Stimulated activated naive CD8-positive, alpha-beta T cell treated with anti-CD3 and anti-CD28 coated beads, Interleukin-15, Interleukin-2, amounts not matched to agents 100 U/mL and 50 U/mL, for 24 hours (primary cell): Measurements from ENCODE around the gene FKBP1A.
A peak's percentile ranks its signal among the peaks of the same experiment; 100 is the strongest.
"Not testable (repeated sequence)": the region's sequence is repeated elsewhere in the genome, so short reads cannot be mapped to it uniquely, and the experiment has no call there.

Experiments used
- ATAC-seq: fragments of 150-1000 bp; cut with Tn5 transposase; one replicate; pipeline ENCODE4 v1.10.0; 2021
- DNase-seq: peaks from one replicate; pipeline ENCODE4 v3.0.0; 2021

Gene FKBP1A

DNA sequence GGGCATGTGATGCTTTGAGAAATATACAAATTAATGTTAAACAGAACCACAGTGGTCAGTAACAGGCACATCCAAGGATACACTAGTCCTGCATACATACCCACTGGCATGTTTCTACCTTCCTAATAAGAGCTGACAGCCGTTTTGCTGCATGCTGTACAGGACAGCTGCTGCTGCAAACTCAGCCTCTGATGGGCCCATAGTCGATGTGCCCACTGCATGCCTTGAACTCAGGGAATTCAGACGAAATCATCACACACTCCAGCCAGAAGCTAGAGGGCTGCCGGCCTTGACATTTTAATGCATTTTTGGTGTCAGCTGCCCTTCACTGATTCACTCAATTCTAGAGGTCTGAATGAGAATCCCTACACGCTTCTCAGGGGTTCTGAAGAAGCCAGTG lies 29.3 kb downstream of the FKBP1A start:
- DNase-seq (no peak), ATAC-seq (no peak)

DNA sequence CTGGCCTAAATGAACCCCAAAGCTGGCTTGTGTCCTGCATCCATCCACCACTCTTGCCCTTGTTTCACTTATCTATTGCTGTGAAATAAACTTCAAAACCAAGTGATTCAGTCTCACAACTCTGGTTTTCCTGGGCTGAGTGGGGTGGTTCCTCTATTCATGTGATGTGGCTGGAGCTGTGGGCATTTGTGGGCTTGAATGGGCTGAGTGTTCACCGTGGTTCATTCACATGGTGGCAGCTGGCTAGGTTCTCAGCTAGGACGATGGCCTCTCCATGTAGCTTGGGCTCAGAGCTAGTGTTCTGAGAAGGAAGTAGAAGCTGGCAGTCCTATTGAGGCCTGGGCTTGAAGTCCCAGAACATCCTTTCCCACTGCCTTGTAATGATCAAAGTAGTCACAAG lies 30.4 kb downstream of the FKBP1A start:
- ATAC-seq: no peak
- no peak for DNase-seq

DNA sequence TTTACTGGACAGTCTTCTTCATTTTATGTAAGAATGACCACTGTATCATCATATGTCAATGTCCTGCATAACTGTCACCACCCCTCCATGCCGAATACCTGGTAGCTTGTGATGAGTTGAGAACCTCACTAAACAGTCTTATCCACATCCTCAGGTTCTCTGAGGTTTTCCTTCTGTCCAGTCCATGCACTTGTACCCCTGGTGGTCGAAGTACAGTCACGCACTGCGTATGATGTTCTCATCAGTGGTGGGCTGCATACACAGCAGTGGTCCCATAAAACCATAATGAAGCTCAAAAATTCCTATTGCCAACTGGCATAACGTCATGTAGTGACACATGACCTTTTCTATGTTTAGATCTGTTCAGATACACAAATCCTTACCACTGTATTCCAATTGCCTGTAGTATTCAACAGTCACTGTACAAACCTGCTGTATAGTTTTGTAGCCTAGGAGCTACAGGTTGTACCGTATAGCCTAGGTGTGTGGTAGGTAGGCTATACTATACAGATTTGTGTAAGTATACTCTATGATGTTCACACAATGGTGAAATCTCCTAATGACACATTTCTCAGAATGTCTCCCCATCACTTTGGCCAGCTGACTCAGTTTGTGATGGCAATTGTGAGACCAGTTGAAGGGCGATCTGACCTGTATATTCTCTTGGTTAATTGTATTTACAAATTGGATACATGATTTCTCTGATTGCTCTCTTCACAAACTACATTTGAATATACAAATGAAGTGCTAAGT lies 32.6 kb downstream of the FKBP1A start:
- DNase-seq (no peak), ATAC-seq (no peak)

DNA sequence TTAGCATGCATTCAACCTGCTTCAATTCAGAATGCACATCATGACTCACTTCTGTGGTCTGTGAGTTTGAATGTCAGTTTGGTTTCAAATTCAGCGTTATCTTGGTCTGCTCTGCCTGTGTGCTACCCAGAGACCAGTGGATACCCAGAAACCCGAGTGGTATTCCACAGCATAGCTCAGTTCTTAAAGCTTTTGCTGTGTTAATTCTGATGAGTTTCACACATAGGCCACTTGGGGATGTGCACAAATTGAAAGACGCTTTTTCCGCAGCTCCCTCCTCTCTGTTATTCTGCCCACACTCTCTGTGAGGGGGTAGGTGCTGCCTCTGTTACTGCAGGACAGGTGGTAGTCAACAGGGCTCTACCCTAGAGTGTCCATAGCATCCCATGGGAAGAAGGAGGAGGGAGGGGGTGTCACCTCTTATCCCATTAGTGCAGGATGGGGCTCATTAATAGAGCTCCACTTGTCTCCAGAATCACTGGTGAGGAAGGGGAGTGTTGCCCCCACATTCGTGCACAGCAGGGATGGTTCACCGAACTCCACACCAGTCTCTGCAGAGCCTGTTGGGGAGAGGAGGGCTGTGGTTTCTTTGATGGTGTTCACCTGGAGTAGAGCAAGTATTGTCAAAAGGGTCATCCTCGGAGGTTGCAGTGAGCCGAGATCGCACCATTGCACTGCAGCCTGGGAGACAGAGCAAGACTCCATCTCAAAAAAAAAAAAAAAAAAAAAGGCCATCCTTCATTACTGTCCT lies 34.8 kb downstream of the FKBP1A start:
- DNase-seq (peak; percentile 33), ATAC-seq (peak; percentile 97)

DNA sequence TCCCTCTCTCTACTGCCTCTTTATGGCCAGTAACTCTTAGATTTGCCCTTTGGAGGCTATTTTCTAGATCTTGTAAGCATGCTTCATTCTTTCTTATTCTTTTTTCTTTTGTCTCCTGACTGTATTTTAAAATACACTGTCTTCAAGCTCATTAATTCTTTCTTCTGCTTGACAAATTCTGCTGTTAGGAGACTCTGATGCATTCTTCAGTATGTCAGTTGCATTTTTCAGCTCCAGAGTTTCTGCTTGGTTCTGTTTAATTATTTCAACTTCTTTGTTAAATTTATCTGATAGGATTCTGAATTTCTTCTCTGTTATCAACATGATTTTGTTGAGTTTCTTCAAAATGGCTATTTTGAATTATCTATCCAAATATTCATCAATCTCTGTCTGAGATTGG lies 38.9 kb downstream of the FKBP1A start:
- DNase-seq (no peak), ATAC-seq (no peak)

DNA sequence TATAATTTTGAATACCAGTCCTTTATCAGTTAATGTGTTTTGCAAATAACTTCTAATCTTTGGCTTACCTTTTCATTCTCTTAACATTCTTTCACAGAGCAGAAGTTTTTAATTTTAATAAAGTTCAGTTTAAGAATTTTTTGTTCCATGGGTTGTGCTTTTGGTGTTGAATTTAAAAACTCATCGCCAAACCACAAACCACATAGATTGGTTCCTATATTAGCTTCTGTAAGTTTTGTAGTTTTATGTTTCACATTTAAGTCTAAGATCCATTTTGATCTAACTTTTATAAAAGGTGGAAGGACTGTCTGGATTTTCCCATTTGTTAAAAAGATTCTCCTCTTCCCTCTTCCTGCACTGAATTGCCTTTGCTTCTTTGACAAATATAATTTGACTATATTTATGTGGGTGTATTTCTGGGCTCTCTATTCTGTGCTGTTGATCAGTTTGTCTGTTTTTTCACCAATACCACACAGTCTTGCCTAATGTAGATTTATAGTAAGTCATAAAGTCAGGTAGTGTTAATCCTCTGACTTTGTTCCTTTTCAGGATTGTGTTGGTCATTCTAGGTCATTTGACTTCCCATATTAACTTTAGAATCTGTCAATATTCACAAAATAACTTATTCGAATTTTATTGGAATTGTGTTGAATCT lies 46.4 kb downstream of the FKBP1A start:
- DNase-seq (no peak), ATAC-seq (peak; percentile 52)

DNA sequence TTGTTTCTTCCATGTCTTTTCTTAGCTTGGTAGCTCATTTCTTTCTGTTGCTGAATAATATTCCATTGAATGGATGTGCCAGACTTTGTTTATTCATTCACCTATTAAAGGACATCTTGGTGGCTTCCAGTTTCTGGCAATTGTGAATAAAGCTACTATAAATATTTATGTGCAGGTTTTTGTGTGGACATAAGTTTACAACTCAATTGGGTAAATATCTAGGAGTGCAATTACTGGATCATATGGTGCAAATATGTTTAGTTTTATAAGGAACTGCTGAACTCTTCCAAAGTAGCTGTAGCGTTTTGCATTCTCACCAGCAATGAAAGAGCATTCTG lies 47.1 kb downstream of the FKBP1A start:
- ATAC-seq: no peak
- DNase-seq: no peak

DNA sequence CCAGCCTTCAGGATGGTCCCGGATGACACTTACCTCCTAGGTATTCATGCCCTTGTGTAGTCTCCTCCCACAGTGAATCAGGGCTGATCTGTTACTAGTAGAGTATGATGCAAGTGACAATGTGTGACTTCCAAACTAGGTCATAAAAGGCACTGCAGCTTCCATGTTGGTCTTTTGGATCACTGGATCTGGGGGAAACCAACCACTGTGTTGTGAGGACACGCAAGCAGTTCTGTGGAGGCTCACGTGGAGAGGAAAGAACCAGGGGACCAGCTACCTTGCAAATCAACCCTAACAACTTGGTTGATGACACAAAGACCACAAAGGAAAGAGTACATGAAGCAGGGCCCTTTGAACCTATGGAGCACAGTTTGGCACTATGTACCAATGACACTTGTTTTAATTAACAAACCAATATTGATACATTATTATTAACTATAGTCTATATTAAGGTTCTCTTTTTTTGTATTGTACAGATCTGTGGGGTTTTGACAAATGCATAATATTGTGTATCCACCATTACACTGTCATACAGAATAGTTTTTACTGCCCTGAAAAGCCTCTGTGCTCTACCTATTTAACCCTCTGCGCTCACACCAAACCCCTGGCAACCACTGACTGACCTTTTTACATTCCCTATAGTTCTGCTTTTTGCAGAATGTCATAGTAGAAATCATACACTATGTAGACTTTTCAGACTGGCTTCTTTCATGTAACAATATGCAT lies 47.7 kb downstream of the FKBP1A start:
- no peak for DNase-seq
- peak; percentile 65 for ATAC-seq

DNA sequence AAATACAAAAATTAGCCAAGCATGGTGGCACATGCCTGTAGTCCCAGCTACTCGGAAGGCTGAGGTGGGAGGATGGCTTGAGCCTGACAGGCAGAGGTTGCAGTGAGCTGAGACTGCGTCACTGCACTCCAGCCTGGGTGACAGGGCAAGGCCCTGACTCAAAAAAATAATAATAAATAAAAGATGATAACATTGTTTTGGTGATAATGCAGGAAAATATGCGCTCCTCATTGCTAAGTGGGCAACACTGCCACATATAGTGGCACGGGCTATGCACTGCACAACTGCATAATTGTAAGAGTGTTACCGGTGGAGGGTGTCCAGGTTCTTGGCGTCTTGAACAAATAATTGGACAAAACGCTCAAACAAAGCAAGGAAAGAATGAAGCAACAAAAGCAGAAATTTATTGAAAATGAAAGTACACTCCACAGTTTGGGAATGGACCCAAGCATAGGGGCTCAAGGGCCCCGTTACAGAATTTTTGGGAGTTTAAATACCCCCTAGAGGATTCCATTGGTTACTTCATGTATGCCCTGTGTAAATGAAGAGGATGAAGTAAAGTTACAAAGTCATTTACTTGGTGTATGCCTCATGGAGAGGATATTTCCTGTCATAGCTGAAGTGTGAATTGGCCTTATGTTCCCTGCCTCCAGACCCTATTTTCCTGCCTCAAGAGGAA lies 49.3 kb downstream of the FKBP1A start:
- not testable (repeated sequence) for ATAC-seq, DNase-seq

DNA sequence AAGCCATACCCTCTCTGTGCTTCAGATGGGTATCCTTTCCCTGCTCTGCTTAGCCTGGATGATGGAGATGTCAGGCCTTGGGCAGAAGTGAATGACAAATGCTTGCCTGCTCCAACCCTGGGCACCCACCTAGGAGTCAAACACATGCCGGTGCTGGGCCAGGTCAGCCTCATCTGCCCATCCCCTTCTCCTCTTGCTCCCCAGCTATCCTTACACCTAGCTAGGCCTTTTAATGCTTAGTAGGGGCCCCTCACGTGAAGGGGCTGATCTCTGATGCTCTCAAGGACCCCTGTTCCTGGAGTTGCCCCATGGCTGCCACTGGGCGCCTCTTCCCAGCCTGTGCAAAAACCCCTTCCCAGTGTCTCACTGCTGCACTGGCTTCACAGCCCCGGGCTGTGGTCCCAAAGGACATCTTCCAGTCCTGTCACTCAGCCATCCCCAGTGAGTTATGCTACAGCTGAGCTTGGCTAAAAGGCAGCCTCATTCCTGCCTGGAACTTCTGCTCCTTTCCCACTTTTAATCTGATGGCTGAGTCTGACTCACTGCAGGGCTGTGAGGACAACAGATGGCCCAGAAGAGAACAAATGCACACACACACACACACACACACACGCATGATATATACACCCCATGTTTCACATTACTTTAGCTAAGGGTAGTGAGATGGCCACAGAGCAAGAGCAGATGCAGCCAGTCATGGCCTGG lies 51.1 kb downstream of the FKBP1A start:
- no peak for ATAC-seq
- no peak for DNase-seq

DNA sequence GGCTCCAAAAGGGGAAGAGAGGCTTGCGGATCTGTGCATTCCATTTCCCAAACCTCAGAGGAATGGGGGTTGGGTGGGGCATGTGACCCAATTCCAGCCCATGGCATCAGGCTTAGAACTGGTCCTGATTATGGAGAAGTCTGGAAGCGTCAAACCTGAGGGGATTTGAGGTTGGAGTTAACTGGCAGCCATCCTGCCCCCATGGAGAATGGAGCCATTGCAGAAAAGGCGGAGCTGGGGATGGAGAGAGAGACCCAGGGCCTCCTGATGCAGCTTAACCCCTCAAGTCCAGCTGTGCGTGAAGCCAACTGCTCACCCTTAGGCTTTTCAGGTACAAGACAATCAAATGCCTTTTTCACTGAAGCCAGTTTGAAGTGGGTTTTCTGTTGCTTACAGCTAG lies 54.1 kb downstream of the FKBP1A start:
- no peak for DNase-seq
- ATAC-seq: no peak

DNA sequence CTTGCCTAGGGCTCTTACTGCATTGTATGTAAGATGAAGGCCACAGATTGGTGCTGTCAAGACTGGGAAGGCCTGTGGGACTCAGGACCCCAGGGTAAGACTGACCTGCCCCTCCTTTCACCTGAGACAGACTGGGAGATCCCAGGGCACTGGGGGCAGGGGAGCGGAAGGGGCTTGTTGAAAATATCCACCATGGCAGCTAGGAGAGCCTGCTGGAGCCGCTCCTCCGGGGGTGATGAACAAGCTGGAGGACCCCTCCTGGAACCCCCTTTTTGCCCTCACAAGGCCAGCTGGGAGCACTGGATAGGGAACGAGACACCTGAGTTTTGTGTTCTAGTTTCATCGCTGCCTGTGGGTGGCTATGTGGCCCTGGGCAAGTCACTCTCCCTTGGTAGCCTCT lies 54.8 kb downstream of the FKBP1A start:
- no peak for DNase-seq
- ATAC-seq: no peak

DNA sequence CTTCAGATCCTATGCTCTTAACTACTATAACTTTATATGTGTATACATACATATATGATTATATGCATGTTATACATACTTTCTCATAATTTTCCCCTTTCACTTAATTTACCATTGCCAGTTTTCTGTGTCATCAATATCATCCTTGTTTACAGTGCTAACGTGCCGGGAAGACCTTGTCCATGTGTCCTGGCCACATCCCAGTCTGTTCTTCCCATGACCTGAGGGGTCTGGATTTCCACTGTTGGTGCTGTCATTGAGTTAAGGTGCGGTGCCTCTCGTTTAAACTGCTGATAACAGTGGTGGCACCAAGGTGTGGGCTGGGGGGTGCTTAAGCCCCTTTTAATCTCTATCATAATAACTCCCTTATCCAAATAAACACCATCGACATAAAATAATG lies 55.4 kb downstream of the FKBP1A start:
- DNase-seq (no peak), ATAC-seq (no peak)

DNA sequence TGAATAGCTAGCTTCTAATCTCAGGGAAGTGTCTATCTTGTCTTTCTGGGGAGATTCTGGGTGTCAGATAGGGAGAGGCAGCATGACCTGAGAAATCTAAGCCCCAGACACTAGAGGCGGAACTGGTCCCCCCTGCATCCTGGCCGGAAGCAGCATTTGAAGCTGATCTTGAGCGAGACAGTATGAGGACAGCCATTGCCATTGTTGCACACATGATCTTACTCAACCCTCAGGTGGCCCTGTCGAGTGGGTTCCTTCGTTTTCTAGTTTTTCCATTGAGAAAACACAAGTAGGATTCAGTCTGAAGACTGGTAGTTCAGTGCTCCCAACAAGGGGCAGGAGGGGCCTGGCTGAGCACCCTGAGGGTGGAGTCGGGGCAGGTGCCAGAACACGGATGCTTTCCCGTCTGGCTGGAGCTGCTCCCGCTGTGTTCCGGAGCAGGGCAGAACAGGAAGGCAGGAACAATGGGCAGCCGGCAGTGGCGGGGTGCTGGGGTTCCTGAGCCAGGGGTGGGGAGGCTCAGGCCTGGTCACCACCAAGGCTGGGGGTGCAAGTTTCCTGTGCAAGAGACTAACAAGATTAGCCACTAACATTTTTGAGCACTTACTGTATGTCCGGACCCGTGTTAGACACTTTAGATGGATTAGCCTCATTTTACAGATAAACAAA lies 56.0 kb downstream of the FKBP1A start:
- no peak for DNase-seq
- ATAC-seq: no peak

DNA sequence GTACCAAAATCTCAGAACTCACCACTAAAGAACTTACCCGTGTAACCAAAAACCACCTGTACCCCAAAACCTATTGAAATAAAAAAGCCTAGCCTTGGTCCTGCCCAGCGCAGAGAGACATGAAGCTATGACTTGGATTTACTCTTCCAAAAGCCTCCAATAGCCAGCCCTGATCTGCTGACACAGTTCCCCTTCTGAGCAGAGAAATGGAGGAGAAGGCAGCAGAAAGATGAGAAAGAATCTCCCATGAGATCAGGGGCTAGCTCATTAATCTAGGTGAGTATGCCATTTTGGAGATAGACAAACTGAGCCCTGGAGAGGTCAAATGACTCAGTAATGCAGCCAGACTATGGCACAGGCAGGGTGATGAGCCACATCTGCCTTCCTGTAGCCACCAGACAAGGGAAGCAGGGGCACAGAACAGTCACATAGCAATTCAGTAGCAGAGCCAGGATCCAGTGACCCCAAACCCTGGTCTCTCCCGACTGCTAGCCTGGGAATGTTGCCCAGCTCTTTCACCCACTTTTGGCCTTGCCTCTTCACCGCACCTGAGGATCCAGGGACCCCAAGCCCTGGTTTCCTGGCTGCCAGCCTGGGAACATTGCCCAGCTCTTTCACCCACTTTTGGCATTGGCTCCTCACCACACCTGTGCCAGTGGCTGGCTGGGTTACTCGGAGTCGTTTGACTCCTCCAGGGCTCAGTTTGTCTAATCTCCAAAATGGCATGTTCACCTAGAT lies 56.7 kb downstream of the FKBP1A start:
- DNase-seq (no peak), ATAC-seq (peak; percentile 86)

DNA sequence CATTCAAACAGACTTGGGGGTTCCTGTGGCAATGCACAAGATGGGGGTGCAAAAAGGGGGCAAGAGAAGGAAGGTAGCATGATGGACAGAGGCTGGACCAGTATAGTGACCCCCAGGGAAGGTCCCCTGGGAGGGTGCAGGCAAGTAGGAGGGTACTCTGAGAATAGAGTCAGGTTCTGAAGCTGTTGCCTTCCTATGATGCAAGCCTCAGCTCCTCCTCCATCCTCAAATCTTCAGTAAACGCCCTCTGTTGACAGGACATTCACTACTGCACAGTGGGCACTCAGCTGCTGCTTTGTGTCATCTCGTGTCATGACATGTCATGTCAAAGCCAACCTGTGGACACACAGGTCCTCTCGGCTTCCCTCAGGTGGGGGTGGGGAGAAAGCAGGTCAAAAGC lies 58.1 kb downstream of the FKBP1A start:
- DNase-seq: no peak

DNA sequence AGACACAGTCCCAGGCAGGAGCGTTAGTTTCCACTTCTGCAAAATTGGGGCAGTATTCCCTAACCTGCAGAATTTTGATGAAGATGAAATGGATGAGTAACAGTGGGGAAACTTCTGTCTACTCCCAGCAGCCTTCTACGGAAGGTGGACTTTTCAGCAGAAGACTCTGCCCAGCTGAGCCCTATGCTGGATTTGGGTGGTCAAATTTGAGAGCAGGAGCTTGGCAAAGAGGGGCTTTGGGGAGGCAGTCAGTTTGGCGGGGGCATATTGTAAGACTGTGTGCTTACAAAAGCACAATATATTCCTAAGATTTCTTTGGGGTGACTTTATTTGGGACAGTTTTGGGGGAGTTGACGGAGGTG lies 58.5 kb downstream of the FKBP1A start:
- ATAC-seq (no peak), DNase-seq (no peak)

More for the DNA sequence above, 58.1 kb downstream of the FKBP1A start:
- ATAC-seq: no peak

DNA sequence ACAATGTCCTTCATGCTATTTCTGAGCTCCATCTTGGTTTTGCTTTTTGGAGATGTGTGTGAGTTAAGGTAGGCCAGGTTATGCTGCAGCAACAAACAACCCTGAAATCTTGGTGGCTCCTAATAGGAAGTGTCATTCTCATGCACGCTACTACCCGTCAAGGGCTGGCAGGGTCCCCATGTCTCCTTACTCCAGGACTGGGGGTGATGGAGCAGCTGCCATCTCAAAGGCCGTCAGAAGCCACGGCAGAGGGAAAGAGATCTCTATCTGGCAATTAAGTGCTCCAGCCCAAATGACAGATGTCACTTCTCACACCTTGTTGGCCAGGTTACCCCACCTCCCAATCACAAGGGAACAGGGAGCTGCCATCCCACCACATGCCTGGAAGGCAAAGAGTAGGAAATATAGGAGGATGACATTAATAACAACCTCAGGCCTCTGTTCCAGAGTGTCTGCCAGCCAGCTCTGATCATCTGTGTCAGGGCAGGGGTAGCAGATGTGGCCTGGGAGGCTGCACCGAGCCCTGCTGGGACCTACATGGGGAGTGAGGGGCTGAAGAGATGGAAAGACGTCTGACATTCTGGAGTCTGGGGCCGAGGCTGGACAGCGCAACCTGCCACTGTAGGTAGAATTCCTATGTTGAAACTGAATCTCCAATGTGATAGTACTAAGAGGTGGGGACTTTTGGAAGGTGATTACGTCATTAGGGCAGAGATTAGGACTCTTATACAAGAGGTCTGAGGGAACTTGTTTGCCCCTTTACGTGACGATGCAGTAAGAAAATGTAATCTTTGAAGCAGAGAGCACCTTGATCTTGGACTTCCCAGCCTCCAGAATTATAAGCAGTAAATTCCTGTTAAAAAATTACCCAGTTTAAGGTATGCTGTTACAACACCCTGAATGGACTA lies 59.1 kb downstream of the FKBP1A start:
- ATAC-seq: no peak

DNA sequence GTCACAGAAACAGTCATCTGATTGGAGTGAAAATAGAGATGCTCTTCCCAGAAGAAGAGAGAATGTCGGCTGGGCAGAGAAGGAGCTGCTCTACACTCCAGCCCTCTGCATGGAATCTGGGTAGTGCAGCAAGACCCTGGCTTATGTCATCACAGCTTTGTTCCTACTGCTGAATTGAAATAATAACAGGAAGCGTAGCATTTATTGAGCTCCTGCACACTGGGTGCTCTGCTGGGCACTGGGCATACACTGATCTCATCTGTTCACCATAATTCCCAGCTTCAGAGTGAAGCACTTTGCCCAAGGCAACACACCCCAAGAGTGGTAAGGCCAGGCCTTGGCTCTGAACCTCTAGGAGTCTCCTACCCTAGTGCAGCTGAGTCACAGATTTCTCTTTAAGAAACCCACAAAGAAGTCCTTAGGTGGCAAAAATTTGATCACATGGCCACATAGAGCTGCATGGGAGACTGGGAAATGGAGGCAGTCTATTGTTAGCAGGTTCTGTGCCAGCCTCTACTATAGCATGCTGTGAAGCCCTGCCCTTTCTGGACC lies 60.0 kb downstream of the FKBP1A start:
- ATAC-seq (no peak), DNase-seq (no peak)

More for the DNA sequence above, 59.1 kb downstream of the FKBP1A start:
- no peak for DNase-seq
